ENCODE measurements around the gene SYNE1. TPM values are rescaled to one million over a fixed set of nuclear protein-coding genes. Genes with fewer than 3 reads are reported as not detected.

The SYNE1 gene
- total and polyA plus RNA-seq, 2 of the 8 experiments (the other 6 are each of a cell fraction or from before 2014, with no cell fraction given) = 2.8 to 5.5 TPM

GRCh38 chr6:152435816-152436215 is 201.3 kb downstream of the SYNE1 start (continued):
- TF ChIP-seq HDAC2 (IDR thresholded peaks at IDR 0.05; ENCODE audit: borderline replicate concordance in 1 of 2, low read depth in 2 of 2, low read length in 2 of 2) = no peak
- no peak for TF ChIP-seq RBBP5 (IDR thresholded peaks at IDR 0.05; ENCODE audit: borderline replicate concordance, low read depth, low read length)
- no peak for TF ChIP-seq EP300 (IDR thresholded peaks at IDR 0.05; ENCODE audit: borderline replicate concordance in 1 of 2, low read depth in 2 of 2, low read length in 2 of 2)
- no peak for TF ChIP-seq CHD7 (IDR thresholded peaks at IDR 0.05; ENCODE audit: insufficient replicate concordance, low read length)
- no peak for TF ChIP-seq BACH1 (IDR thresholded peaks at IDR 0.05; ENCODE audit: low read length)
- no peak for TF ChIP-seq RXRA (IDR thresholded peaks at IDR 0.05; ENCODE audit: insufficient read depth, low read depth, low read length)
- no peak for TF ChIP-seq SIX5 (IDR thresholded peaks at IDR 0.05; ENCODE audit: low read depth, low read length)
- TF ChIP-seq KDM1A (IDR thresholded peaks at IDR 0.05; ENCODE audit: borderline replicate concordance, low read length) = no peak

Measured in H1 (cell line).